HCT116 (cell line): ENCODE data around the gene OMP. TPM values are rescaled to one million over a fixed set of nuclear protein-coding genes. Genes with fewer than 3 reads are reported as not detected.

Source experiments
- ATAC-seq: fragments of 200-7000 bp; cut with Tn5 transposase; 2 replicates; pipeline ENCODE4 v1.9.1; 2020; ENCODE audit warnings: mild to moderate bottlenecking, moderate library complexity
- BruUV-seq: library from RNA; stranded (reverse); fragments of 400-500 nt; replicated peaks from 2 replicates; lab custom pipeline; 2021; lab: Mats Ljungman, UMichigan
- CTCF ChIA-PET: fragments of 300-600 bp; sonication (Branson Sonifier 250); formaldehyde crosslinking; loops from one replicate; lab custom pipeline; 2021; ENCODE audit warnings: antibody characterized with exemption; lab: Charles Lee
- POLR2A ChIA-PET: fragments of 300-600, 350-600 bp; sonication (Branson Sonifier 250); formaldehyde crosslinking; loops from one replicate; lab custom pipeline; 2021; ENCODE audit warnings: antibody characterized with exemption; lab: Charles Lee
- RAD21 ChIA-PET, 2 experiments: fragments of 300-600 bp; sonication (Branson Sonifier 250); formaldehyde crosslinking; loops; one replicate each; lab custom pipeline; 2023; ENCODE audit warnings: low total read pairs in 2 of 2; ENCODE audit not compliant: uncharacterized antibody in 2 of 2, unreplicated experiment in 2 of 2, low non-redundant PET in 1 of 2; lab: Charles Lee
- DNase-seq: peaks from one replicate; pipeline ENCODE4 v3.0.0-alpha.2; 2010; ENCODE audit warnings: low read depth, low spot score
- H2AFZ ChIP-seq: fragments of 200-600 bp; shearing (Covaris generic), sonication (generic); 2 replicates; pipeline ENCODE4 v1.6.1; 2017; ENCODE audit warnings: low read depth, mixed run types, mixed read lengths, antibody characterized with exemption, low read length; ENCODE audit not compliant: poor library complexity, severe bottlenecking
- H3K27ac ChIP-seq: 2 replicates; pipeline ENCODE4 v1.5.1; 2012; ENCODE audit warnings: low read depth, low read length
- H3K27me3 ChIP-seq: fragments of 200-600 bp; sonication (generic); 2 replicates; pipeline ENCODE4 v1.6.1; 2016; ENCODE audit warnings: mixed run types, low read length, mixed read lengths; ENCODE audit not compliant: insufficient read depth
- H3K36me3 ChIP-seq, 2 experiments: fragments of 200-500 bp in 1 of 2; fragments of 200-600 bp in 1 of 2; sonication (Bioruptor generic) in 1 of 2; sonication (generic) in 1 of 2; 2 replicates each; pipeline versions ENCODE4 v1.5.1 to v1.6.1; 2014 to 2016; ENCODE audit warnings: low read length in 2 of 2, inconsistent platforms in 1 of 2, mixed read lengths in 1 of 2, mixed run types in 1 of 2; ENCODE audit not compliant: insufficient read depth in 2 of 2, control insufficient read depth in 1 of 2
- H3K4me1 ChIP-seq, 2 experiments: fragments of 200-600 bp in 1 of 2; sonication (generic) in 1 of 2; 2 replicates each; pipeline versions ENCODE4 v1.5.1 to v1.6.1; 2012 to 2017; ENCODE audit warnings: low read length in 2 of 2, inconsistent platforms in 1 of 2, mild to moderate bottlenecking in 1 of 2, mixed read lengths in 1 of 2, mixed run types in 1 of 2, moderate library complexity in 1 of 2; ENCODE audit not compliant: insufficient read depth in 2 of 2, control insufficient read depth in 1 of 2
- H3K4me2 ChIP-seq: fragments of 200-600 bp; sonication (generic); 2 replicates; pipeline ENCODE4 v1.6.1; 2017; ENCODE audit warnings: mixed run types, low read length, mixed read lengths
- H3K4me3 ChIP-seq, 2 experiments: fragments of 200-600 bp in 1 of 2; sonication (generic) in 1 of 2; replicated peaks in 1 of 2; 2 replicates each; pipeline ENCODE4 v1.5.1; 2011 to 2016; ENCODE audit warnings: low read length in 2 of 2, control low read depth in 1 of 2, low read depth in 1 of 2, mild to moderate bottlenecking in 1 of 2, mixed read lengths in 1 of 2, mixed run types in 1 of 2
- H3K79me2 ChIP-seq: fragments of 200-600 bp; sonication (generic); 2 replicates; pipeline ENCODE4 v1.6.1; 2017; ENCODE audit warnings: mild to moderate bottlenecking, mixed run types, low read length, moderate library complexity, mixed read lengths; ENCODE audit not compliant: insufficient read depth
- H3K9ac ChIP-seq: fragments of 200-600 bp; sonication (generic); 2 replicates; pipeline ENCODE4 v1.6.1; 2016; ENCODE audit warnings: low read length, mixed read lengths
- H3K9me2 ChIP-seq: fragments of 200-600 bp; sonication (generic), shearing (Covaris generic); 2 replicates; pipeline ENCODE4 v1.6.1; 2017; ENCODE audit warnings: mixed run types, mild to moderate bottlenecking, moderate library complexity; ENCODE audit not compliant: insufficient read depth
- H3K9me3 ChIP-seq, 2 experiments: fragments of 200-500 bp in 1 of 2; fragments of 200-600 bp in 1 of 2; sonication (Bioruptor generic) in 1 of 2; sonication (generic) in 1 of 2; 2 replicates each; pipeline ENCODE4 v1.6.1; 2014 to 2017; ENCODE audit warnings: low read length in 2 of 2, mixed read lengths in 2 of 2, inconsistent platforms in 1 of 2, low read depth in 1 of 2, mild to moderate bottlenecking in 1 of 2, mixed run types in 1 of 2, moderate library complexity in 1 of 2; ENCODE audit not compliant: control insufficient read depth in 1 of 2, insufficient read depth in 1 of 2
- H4K20me1 ChIP-seq: fragments of 200-600 bp; sonication (generic), shearing (Covaris generic); 2 replicates; pipeline ENCODE4 v1.6.1; 2017; ENCODE audit warnings: mixed run types, mild to moderate bottlenecking, moderate library complexity; ENCODE audit not compliant: insufficient read depth
- CEBPB ChIP-seq: IDR thresholded peaks from 2 replicates; pipeline ENCODE4 v1.6.1; 2012; ENCODE audit warnings: low read depth
- EGR1 ChIP-seq: IDR thresholded peaks from 2 replicates; pipeline ENCODE4 v1.6.1; 2012; ENCODE audit warnings: low read depth
- ELF1 ChIP-seq: IDR thresholded peaks from 2 replicates; pipeline ENCODE4 v1.6.1; 2012; ENCODE audit warnings: low read depth, borderline replicate concordance
- EZH2 ChIP-seq: fragments of 200-600 bp; sonication (generic); IDR thresholded peaks from 2 replicates; pipeline ENCODE4 v1.6.1; 2017; ENCODE audit warnings: antibody characterized with exemption, mixed run types
- FOSL1 ChIP-seq: IDR thresholded peaks from 2 replicates; pipeline ENCODE4 v1.6.1; 2012; ENCODE audit warnings: low read depth
- JUND ChIP-seq: IDR thresholded peaks from 2 replicates; pipeline ENCODE4 v1.6.1; 2012
- MAX ChIP-seq: IDR thresholded peaks from 2 replicates; pipeline ENCODE4 v1.6.1; 2012
- POLR2AphosphoS5 ChIP-seq: IDR thresholded peaks from 2 replicates; pipeline ENCODE4 v1.6.1; 2011; ENCODE audit warnings: mild to moderate bottlenecking, low read depth, low read length, moderate library complexity
- RAD21 ChIP-seq: IDR thresholded peaks from 2 replicates; pipeline ENCODE4 v1.6.1; 2012; ENCODE audit warnings: low read depth, mild to moderate bottlenecking
- REST ChIP-seq: IDR thresholded peaks from 2 replicates; pipeline ENCODE4 v1.6.1; 2012; ENCODE audit warnings: low read depth
- SIN3A ChIP-seq: IDR thresholded peaks from 2 replicates; pipeline ENCODE4 v1.6.1; 2012; ENCODE audit warnings: low read depth
- intact Hi-C: fragments of 100-400 bp; cut with micrococcal nuclease; formaldehyde crosslinking; loops from 2 replicates; pipeline ENCODE4 v1.10.0; 2022
- total RNA-seq: library from RNA; stranded (reverse); gene quantifications from one replicate; pipeline ENCODE4 v1.2.1, GENCODE V29; 2021; ENCODE audit not compliant: unreplicated experiment

Gene OMP
- total RNA-seq, 1 experiment from 2014 or later: not detected

DNA sequence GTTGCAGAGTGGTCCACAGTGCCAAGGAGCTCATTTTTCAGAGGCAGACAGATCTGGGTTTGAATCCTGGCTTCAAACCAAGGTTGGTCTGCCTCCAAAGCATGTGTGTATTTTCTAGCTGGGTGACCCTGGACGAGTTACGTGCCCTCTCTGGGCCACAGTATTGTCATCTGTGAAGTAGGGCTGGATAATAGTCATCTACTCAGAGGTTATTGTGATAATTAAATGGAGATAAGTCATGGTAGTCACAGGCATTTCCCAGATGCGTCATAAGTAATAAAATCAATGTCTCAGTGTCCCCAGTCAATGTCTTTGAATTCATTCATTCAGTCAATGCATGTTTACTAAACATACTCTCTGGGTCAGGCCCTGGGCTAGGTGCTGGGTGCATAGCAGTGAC is 8.6 kb downstream of the OMP start:
- H3K27ac ChIP-seq: no peak overlapping the region
- TF ChIP-seq SIN3A (no peak), FOSL1 (no peak), ELF1 (no peak), RAD21 (no peak), JUND (no peak), REST (no peak)
- no peak overlapping the region for H3K4me2 ChIP-seq
- ChIA-PET POLR2A (no interaction called here), CTCF (interaction anchor here (0.6 to 1.6 kb wide), 3 partner anchors 10 to 1244 kb away, joined by 4 to 6 read pairs (median 4); no protein-coding TSS in a partner anchor), RAD21 (interaction anchor here in 1 of 2 experiments (0.7 kb wide), 1 partner anchor 20 kb away, joined by 3 read pairs; no protein-coding TSS in a partner anchor)
- intact Hi-C loops: no loop called here
- no peaks in the 10 kb centered on the region for H3K79me2 ChIP-seq
- DNase-seq: no peak
- ATAC-seq: no peak
- H3K27me3 ChIP-seq: no peaks in the 10 kb centered on the region
- H4K20me1 ChIP-seq: no peaks in the 10 kb centered on the region
- no peak overlapping the region for H3K9ac ChIP-seq
- H3K9me3 ChIP-seq: no peaks in the 10 kb centered on the region
- no TSS peak for BruUV-seq
- H2AFZ ChIP-seq: no peak overlapping the region
- H3K4me1 ChIP-seq: peaks cover 44 to 64% of the 10 kb centered on the region in 2 experiments
- H3K9me2 ChIP-seq: no peaks in the 10 kb centered on the region
- no peaks in the 10 kb centered on the region for H3K36me3 ChIP-seq
- H3K4me3 ChIP-seq: no peak overlapping the region

GRCh38 chr11:77111946-77112345 is 9.3 kb downstream of the OMP start:
- H3K9me2 ChIP-seq: no peaks in the 10 kb centered on the region
- ChIA-PET RAD21 (interaction anchor here (0.7 to 1.3 kb wide), 2 partner anchors 21 to 64 kb away, joined by 3 to 4 read pairs; no protein-coding TSS in a partner anchor), CTCF (interaction anchor here (0.6 to 2.1 kb wide), 6 partner anchors 10 to 1245 kb away, joined by 4 to 14 read pairs (median 6); no protein-coding TSS in a partner anchor)
- TF ChIP-seq CEBPB: no peak
- no peak for TF ChIP-seq EZH2
- TF ChIP-seq RAD21: no peak
- no peak for TF ChIP-seq POLR2AphosphoS5
- no peak for TF ChIP-seq EGR1
- TF ChIP-seq MAX: no peak
- no peak for TF ChIP-seq FOSL1
- TF ChIP-seq, all 23 proteins: peak for 0
- Histone ChIP-seq H4K20me1 (no peaks in the 10 kb centered on the region), H3K9ac (no peak overlapping the region), H2AFZ (no peak overlapping the region), H3K4me2 (no peak overlapping the region), H3K27ac (no peak overlapping the region), H3K9me3 (no peaks in the 10 kb centered on the region), H3K27me3 (no peaks in the 10 kb centered on the region), H3K79me2 (no peaks in the 10 kb centered on the region), H3K4me3 (no peak overlapping the region), H3K36me3 (no peaks in the 10 kb centered on the region), H3K4me1 (peaks cover 41 to 57% of the 10 kb centered on the region in 2 experiments)
- BruUV-seq: no TSS peak
- intact Hi-C loops: no loop called here
- POLR2A ChIA-PET: no interaction called here
- ATAC-seq (no peak), DNase-seq (no peak)
